NB4 (cell line): ENCODE data around the gene CTNND2.

Source experiments
- POLR2A ChIP-seq: IDR thresholded peaks from 2 replicates; pipeline ENCODE4 v1.6.1; 2011; ENCODE audit warnings: mild to moderate bottlenecking; ENCODE audit not compliant: insufficient read length; ENCODE audit errors: extremely low read depth
- TF ChIP-seq, protein P1 (sequence below): IDR thresholded peaks from one replicate; pipeline ENCODE4 v1.5.1; 2012; ENCODE audit warnings: low read depth, low read length

DNA sequence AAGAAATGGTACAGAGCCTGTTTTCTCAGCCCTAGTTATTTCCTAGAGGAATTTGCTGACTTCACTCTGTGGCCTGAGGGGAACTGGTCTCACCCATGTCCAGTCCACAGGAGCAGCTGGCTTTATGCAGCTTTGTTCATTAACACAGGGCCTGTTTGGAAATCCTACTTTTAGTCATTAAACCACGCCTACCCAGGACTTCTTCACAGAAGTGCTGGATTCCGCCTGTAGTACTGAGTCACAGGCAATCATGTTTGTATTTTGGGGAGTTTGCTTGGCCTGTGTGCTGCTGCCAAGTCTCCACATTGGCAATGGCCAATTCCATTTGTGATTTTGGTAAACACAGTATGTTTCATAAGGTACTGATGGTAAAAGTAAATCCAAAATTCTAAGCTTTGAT lies 52.8 kb downstream of the CTNND2 start:
- no peak for TF ChIP-seq POLR2A
- TF ChIP-seq, protein P1, sequence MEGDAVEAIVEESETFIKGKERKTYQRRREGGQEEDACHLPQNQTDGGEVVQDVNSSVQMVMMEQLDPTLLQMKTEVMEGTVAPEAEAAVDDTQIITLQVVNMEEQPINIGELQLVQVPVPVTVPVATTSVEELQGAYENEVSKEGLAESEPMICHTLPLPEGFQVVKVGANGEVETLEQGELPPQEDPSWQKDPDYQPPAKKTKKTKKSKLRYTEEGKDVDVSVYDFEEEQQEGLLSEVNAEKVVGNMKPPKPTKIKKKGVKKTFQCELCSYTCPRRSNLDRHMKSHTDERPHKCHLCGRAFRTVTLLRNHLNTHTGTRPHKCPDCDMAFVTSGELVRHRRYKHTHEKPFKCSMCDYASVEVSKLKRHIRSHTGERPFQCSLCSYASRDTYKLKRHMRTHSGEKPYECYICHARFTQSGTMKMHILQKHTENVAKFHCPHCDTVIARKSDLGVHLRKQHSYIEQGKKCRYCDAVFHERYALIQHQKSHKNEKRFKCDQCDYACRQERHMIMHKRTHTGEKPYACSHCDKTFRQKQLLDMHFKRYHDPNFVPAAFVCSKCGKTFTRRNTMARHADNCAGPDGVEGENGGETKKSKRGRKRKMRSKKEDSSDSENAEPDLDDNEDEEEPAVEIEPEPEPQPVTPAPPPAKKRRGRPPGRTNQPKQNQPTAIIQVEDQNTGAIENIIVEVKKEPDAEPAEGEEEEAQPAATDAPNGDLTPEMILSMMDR, result no peak
